MG63 (cell line): ENCODE measurements around the gene SH3BGRL3. TPM values are rescaled to one million over a fixed set of nuclear protein-coding genes. Genes with fewer than 3 reads are reported as not detected.
"Not testable (repeated sequence)": the region's sequence is repeated elsewhere in the genome, so short reads cannot be mapped to it uniquely, and the experiment has no call there.

Experiments
- DNase-seq: peaks from one replicate; pipeline ENCODE4 v3.0.0-alpha.2; 2020
- H3K27me3 ChIP-seq: fragments of 250-450 bp; sonication (Bioruptor Pico); 2 replicates; pipeline ENCODE4 v1.5.1; 2020; ENCODE audit warnings: mild to moderate bottlenecking, moderate library complexity
- H3K36me3 ChIP-seq: fragments of 250-450 bp; sonication (Bioruptor Pico); 2 replicates; pipeline ENCODE4 v1.5.1; 2020; ENCODE audit warnings: mild to moderate bottlenecking, moderate library complexity
- H3K4me3 ChIP-seq: fragments of 250-450 bp; sonication (Bioruptor Pico); 2 replicates; pipeline ENCODE4 v1.5.1; 2020; ENCODE audit warnings: mild to moderate bottlenecking, moderate library complexity
- H3K9me3 ChIP-seq: fragments of 250-450 bp; sonication (Bioruptor Pico); 2 replicates; pipeline ENCODE4 v1.5.1; 2020; ENCODE audit warnings: mild to moderate bottlenecking, moderate library complexity
- total RNA-seq: library from RNA; depleted of rRNA; stranded (reverse); fragments of >200 nt; shearing (Covaris generic); gene quantifications from 2 replicates; pipeline ENCODE4 v1.2.3, GENCODE V29; 2014; ENCODE audit warnings: low replicate concordance; rRNA removed

SH3BGRL3 gene
- total RNA-seq, 1 experiment from 2014 or later, result 20.2 TPM

DNA sequence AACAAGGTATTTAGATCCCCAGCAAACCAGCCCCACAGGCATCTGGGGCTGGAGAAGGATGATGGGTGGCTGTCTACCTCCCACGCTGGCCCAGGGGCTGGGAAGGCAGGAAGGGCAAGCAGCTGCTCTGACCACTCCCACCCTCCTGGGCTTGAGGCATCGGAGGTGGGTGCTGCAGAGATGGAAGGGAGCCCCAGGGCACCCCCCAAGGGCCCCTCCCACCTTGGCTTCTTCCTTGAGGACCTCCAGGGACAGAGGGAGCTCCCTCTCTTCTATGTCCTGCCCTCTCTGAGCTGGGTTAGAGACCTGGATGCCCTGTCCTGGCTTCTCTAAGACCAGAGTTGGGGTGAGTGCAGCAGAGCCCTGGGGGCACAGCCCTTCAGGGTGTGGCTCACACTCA, 41.0 kb downstream of the SH3BGRL3 start:
- no peak overlapping the region for H3K4me3 ChIP-seq
- H3K36me3 ChIP-seq, result no peaks in the 10 kb centered on the region
- H3K27me3 ChIP-seq, result no peaks in the 10 kb centered on the region
- DNase-seq, result no peak
- no peaks in the 10 kb centered on the region for H3K9me3 ChIP-seq

DNA sequence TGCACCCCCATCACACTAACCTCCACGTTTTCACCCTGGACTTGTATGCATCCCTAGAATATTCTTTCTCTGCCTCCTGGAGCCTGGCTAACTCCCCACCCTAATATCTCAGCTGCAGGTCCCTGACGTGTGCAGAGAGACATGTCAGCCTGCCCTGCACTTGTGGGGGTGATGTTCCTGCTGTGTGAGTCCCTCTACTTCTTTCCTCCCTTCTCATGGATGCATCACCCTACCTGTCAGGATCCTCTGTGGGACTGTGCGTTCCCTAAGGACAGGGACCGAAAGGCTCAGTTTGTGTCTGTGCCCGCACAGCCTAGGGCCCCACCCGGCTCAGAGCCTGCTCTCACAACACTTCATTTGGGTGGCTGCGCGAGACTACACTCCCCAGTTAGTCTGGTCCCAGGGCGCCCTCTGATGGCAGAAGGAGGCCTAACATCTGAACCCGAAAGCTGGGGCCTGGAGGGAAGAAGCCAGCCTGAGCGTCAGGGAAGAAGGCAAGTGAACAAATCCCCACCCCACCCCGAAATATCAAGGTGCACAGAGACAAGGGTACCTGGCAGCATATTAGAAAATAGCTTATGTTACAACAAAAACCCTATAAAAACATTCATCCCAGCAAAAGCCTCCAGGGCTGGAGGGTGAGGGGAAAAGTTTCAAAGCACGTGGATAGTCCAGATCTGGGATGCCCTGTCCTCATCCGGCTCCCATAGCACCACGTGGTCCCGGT, 41.6 kb downstream of the SH3BGRL3 start:
- Histone ChIP-seq H3K9me3 (no peaks in the 10 kb centered on the region), H3K36me3 (no peaks in the 10 kb centered on the region), H3K4me3 (no peak overlapping the region), H3K27me3 (no peaks in the 10 kb centered on the region)
- DNase-seq, result peak; percentile 78

DNA sequence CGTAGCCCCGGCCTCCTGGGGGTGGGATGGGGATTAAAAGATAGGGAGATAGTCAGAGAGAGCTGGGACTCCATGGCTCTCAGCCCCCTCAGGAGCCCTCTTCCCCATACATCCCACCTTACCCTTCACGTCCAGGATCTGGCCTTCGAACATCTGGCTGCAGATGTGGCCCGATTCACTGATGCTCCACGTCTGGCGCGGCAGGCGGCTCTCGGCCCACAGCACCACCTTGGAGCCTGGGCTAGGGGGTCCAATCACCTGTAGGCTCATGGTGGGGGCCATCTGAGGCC, 42.1 kb downstream of the SH3BGRL3 start:
- H3K4me3 ChIP-seq, result no peak overlapping the region
- no peaks in the 10 kb centered on the region for H3K36me3 ChIP-seq
- no peak for DNase-seq
- H3K27me3 ChIP-seq, result no peaks in the 10 kb centered on the region
- H3K9me3 ChIP-seq, result no peaks in the 10 kb centered on the region

DNA sequence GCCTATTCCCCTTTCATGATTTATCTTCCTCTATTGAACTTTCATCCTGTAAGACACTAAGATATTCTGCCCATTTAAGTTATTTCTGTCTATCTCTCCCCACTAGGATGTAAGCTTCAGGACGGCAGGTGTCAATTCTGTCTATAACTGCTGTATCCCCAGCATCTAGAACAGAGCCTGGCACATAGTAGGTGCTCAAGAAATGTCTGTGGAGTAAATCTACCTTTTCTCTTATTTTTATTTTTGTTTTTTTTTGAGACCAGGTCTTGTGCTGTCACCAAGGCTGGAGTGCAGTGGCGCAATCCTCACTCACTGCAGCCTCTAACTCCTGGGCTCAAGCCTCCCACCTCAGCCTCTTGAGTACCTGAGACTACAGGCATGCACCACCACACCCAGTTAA, 43.5 kb downstream of the SH3BGRL3 start:
- Histone ChIP-seq H3K27me3 (no peaks in the 10 kb centered on the region), H3K9me3 (no peaks in the 10 kb centered on the region), H3K36me3 (no peaks in the 10 kb centered on the region), H3K4me3 (no peak overlapping the region)
- no peak for DNase-seq

DNA sequence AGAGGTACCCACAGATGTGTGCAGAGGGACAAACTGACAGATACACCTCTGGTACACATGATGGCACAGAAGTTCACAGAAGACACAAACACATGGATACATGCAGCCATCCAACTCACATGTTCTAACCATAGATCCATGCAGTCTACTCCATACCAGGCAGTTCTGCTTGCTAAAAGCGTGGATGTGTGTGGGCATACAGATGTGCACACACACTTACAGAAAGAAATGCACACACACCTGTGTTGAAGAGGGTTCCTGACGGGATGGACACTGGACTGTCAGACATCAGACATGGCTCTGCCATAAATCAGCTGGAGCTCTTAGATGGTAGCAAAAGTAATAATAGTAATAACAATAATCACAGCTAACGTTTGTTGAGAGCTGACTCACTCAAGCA, 44.7 kb downstream of the SH3BGRL3 start:
- no peaks in the 10 kb centered on the region for H3K36me3 ChIP-seq
- H3K9me3 ChIP-seq, result no peaks in the 10 kb centered on the region
- no peak overlapping the region for H3K4me3 ChIP-seq
- H3K27me3 ChIP-seq, result no peaks in the 10 kb centered on the region
- no peak for DNase-seq

DNA sequence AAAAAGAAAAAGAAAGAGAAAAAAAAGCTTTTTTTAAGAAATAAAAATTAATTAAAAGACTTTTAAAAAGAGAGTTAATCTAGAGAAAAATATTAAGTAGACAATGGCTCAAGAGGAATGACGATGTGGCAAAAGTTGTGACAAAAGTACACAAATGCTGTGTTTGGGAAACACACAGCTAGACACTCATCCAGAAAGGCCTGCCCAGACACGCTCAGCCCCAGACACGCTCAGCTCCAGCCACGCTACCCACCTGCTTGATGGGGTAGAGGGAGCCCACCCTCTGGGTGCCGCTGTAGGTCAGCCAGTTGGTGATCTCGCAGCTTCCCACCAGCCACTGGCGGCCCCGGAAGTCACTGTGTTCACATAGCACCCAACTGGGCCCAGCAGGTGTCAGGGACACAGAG, 48.1 kb downstream of the SH3BGRL3 start:
- no peaks in the 10 kb centered on the region for H3K36me3 ChIP-seq
- no peak for DNase-seq
- no peaks in the 10 kb centered on the region for H3K9me3 ChIP-seq
- H3K27me3 ChIP-seq, result no peaks in the 10 kb centered on the region
- H3K4me3 ChIP-seq, result no peak overlapping the region

DNA sequence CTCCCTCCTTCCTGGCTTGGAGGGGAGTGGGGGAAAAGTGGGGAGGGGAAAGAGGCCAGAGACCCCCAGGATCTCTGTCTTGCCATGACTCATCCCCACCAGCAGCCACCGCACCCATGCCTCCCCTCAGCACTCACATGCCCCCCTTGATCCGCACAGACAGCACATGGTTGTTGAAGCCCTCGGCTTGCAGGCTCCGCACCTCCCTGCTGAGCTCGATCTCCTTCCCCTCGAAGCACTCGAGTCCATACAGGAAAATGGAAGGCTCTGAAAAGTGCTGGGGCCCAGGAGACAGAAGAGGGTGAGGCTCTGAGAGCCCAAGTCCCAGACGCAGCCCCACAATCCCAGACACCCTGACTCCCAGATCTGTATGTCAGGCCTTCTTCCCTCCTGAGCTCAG, 48.7 kb downstream of the SH3BGRL3 start:
- Histone ChIP-seq H3K4me3 (no peak overlapping the region), H3K9me3 (no peaks in the 10 kb centered on the region), H3K27me3 (no peaks in the 10 kb centered on the region), H3K36me3 (no peaks in the 10 kb centered on the region)
- DNase-seq, result no peak

DNA sequence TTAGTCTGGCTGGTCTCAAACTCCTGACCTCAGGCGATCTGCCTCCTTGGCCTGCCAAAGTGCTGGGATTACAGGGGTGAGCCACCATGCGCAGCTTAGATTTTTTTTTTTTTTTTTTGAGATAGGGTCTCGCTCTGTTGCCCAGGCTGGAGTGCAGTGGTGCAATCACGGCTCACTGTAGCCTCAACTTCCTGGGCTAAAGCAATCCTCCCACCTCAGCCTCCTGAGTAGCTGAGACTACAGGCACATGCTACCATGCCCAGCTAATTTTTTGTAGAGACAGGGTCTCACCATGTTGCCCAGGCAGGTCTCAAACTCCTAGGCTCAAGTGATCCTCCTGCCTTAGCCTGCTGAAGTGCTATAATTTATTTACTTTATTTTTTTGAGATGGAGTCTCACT, 49.5 kb downstream of the SH3BGRL3 start:
- not testable (repeated sequence) for H3K9me3 ChIP-seq, H3K36me3 ChIP-seq, DNase-seq, H3K27me3 ChIP-seq, H3K4me3 ChIP-seq

DNA sequence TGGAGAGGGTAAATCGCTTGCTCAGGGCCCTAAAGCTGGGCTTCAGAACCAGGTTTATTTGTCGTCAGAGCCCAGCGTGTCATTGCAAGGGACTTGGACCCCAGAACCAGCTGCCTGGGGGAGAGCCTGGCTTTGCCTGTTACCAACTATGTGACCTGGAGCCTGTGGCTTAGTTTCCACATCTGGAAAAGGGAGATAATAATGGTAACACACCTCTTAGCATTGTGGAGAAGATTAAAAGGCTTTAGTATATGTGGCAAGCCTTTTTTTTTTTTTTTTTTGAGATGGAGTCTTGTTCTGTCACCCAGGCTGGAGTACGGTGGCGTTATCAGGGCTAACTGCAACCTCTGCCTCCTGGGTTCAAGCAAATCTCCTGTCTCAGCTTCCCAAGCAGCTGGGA, 50.4 kb downstream of the SH3BGRL3 start:
- no peak for DNase-seq
- Histone ChIP-seq H3K36me3 (no peaks in the 10 kb centered on the region), H3K27me3 (no peaks in the 10 kb centered on the region), H3K9me3 (no peaks in the 10 kb centered on the region), H3K4me3 (no peak overlapping the region)

Other genes starting within 250 kb of the SH3BGRL3 start
- not detected in 2 replicates for gene SLC30A2, start 234.0 kb upstream of the SH3BGRL3 start, total RNA-seq
- not detected in 2 replicates for gene TRIM63, start 212.5 kb upstream of the SH3BGRL3 start, total RNA-seq
- 2.4 and 10.4 TPM in 2 replicates for gene PDIK1L, start 168.3 kb upstream of the SH3BGRL3 start, total RNA-seq
- gene FAM110D, start 121.0 kb upstream of the SH3BGRL3 start, total RNA-seq, result 0.07 TPM in 1 of 2 replicates, not detected in the other
- gene C1orf232, start 111.1 kb upstream of the SH3BGRL3 start, total RNA-seq, result not detected in 2 replicates
- gene ZNF593, start 110.2 kb upstream of the SH3BGRL3 start, total RNA-seq, result 27.8 and 45.7 TPM in 2 replicates
- gene ZNF593OS, start 108.3 kb upstream of the SH3BGRL3 start, total RNA-seq, result not detected in 2 replicates
- not detected in 2 replicates for gene CNKSR1, start 102.6 kb upstream of the SH3BGRL3 start, total RNA-seq
- gene CATSPER4, start 89.5 kb upstream of the SH3BGRL3 start, total RNA-seq, result not detected in 2 replicates
- gene CEP85, start 45.9 kb upstream of the SH3BGRL3 start, total RNA-seq, result 13.3 and 13.9 TPM in 2 replicates
- gene UBXN11, start 26.6 kb downstream of the SH3BGRL3 start, total RNA-seq, result 3.9 and 6.1 TPM in 2 replicates
- gene CD52, start 37.9 kb downstream of the SH3BGRL3 start, total RNA-seq, result not detected in 2 replicates
- not detected in 2 replicates for gene CRYBG2, start 74.0 kb downstream of the SH3BGRL3 start, total RNA-seq
- not detected in 2 replicates for gene ZNF683, start 92.7 kb downstream of the SH3BGRL3 start, total RNA-seq
- not detected in 2 replicates for gene LIN28A, start 130.7 kb downstream of the SH3BGRL3 start, total RNA-seq
- gene DHDDS, start 152.2 kb downstream of the SH3BGRL3 start, total RNA-seq, result 28.8 and 37.8 TPM in 2 replicates
- 568 and 802 TPM in 2 replicates for gene HMGN2, start 192.4 kb downstream of the SH3BGRL3 start, total RNA-seq
- 10.1 and 10.2 TPM in 2 replicates for gene RPS6KA1, start 249.7 kb downstream of the SH3BGRL3 start, total RNA-seq